GM20431 (cell line): ENCODE data around the gene EP300.
"Not testable (repeated sequence)": the region's sequence is repeated elsewhere in the genome, so short reads cannot be mapped to it uniquely, and the experiment has no call there.

ENCODE experiments used
- in situ Hi-C: fragments of 300-500 bp; cut with MseI, MboI; formaldehyde crosslinking; loops from one replicate; pipeline ENCODE4 v1.15.0; 2020; ENCODE audit warnings: low sequenced_read_pairs; ENCODE audit not compliant: unreplicated experiment

Gene EP300

DNA sequence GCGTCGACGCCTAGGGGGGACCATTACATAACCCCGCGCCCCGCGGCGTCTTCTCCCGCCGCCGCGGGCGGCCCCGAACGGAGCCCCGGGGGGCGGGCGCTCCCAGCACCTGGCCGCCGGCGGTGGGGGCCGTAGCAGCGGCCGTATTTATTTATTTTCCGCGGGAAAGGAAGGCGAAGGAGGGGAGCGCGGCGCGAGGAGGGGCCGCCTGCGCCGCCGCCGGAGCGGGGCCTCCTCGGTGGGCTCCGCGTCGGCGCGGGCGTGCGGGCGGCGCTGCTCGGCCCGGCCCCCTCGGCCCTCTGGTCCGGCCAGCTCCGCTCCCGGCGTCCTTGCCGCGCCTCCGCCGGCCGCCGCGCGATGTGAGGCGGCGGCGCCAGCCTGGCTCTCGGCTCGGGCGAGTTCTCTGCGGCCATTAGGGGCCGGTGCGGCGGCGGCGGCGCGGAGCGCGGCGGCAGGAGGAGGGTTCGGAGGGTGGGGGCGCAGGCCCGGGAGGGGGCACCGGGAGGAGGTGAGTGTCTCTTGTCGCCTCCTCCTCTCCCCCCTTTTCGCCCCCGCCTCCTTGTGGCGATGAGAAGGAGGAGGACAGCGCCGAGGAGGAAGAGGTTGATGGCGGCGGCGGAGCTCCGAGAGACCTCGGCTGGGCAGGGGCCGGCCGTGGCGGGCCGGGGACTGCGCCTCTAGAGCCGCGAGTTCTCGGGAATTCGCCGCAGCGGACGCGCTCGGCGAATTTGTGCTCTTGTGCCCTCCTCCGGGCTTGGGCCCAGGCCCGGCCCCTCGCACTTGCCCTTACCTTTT, at the start of gene EP300:
Gene EP300 (plus strand): TSS at position 570 of the 795 bp plus-strand sequence. CDS start 413 bp downstream, outside the sequence.
- in situ Hi-C loops = no loop called here

DNA sequence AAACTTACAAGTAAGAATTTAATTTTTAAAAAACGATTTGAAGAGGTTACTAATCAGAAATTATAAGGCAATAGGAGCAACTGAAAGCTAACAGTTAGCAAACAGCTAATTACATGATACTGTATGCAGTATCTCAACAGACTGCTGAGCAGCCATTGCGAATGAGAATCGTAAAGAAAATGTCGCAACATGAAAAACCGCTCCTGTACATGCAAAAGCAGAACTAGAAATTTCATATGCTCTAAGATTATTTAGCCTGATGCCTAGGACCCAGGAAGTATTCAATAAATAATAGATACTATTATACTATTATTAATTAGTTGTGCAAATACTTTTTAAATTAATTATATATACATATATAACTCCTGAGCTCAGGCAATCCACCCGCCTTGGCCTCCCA, 48.7 kb upstream of the EP300 start:
- in situ Hi-C loops = no loop called here

GRCh38 chr22:41045575-41045974, 46.8 kb upstream of the EP300 start:
- in situ Hi-C loops = not testable (repeated sequence)

- in situ Hi-C loops = no loop called here
These were observed 44.6 kb upstream of the EP300 start for GRCh38 chr22:41047801-41048211.

DNA sequence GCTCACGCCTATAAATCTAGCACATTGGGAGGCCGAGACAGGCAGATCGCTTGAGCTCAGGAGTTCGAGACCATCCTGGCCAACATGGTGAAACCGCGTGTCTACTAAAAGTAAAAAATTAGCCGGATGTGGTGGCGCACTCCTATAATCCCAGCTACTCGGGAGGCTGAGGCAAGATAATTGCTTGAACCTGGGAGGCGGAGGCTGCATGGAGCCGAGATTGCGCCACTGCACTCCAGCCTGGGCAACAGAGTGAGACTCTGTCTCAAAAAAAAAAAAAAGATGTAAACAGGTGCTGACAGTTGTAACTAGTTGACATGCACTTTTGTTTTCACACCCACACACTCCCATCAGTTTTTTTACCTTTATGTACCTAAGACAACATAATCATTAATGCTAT, 44.0 kb upstream of the EP300 start:
- in situ Hi-C loops = not testable (repeated sequence)

GRCh38 chr22:41048791-41049717, 43.3 kb upstream of the EP300 start:
- in situ Hi-C loops = no loop called here

DNA sequence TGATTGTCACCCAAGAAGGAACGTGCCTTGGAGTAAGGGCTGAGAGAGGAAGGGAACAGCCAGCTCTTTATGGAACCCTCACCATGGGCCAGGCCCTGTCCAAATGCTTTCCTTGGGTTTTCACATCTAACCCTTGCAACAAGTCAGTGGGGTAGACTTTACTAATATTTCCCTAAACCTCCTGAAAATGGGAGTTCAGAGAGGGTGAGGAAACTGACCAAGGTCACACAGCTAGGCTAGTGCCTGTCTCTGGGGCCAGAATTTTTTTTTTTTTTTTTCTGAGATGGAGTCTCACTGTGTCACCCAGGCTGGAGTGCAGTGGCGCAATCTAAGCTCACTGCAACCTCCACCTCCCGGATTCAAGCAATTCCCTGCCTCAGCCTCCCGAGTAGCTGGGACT, 42.6 kb upstream of the EP300 start:
- in situ Hi-C loops = not testable (repeated sequence)

GRCh38 chr22:41050883-41051282, 41.5 kb upstream of the EP300 start:
- in situ Hi-C loops = no loop called here

DNA sequence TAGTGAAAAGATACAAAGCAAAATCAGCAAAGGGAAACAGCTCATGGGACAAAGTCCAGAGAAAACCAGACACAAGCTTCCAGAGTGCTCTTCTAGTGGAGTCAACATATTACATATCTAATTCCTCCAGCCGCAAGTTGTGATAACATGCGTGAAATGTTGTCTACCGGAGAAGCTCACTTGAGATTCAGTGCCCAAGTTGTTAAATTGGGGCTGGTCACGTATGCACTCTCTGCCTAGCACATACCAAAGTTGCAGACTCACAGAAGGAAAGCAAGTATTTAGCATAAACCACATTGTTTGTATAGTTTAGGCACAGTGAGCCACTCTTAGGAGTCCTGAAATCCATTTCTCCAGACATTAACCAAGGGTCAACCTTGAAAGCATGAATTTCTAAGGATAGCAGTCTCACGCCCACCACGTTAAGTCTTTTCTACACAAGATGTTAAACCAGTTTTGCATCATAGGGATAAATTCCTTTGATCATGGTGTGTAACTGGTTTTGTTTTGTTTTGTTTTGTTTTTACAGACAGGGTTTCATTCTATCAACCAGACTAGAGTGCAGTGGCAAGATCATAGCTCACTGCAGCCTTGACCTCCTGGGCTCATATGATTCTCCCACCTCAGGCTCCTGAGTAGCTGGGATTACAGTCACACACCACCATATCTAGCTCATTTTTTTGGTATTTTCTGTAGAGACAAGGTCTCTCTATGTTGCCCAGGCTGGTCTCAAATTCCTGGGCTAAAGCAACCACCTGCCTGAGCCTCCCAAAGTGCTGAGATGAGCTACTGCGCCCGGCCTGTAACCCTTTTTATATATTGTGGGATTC, 39.5 kb upstream of the EP300 start:
- in situ Hi-C loops = no loop called here

DNA sequence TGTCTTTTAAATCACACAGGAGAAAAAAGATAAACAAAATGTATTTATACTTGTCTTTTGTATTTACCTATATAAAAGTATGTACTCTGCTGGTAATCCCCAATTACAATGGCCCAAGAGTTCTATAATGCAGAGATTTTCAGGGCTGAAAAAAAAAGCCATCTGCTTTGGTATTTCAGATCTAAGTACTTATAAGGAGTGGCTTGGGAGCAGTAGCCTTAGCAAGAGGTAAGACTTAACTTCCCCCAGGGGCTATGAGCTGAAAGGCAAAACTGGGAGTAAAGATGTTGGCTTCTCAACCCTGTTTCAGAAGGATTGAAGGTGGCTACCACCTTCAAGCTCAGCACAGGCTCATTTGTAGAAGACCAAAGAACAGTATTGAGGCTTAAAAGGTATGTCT, 35.3 kb upstream of the EP300 start:
- in situ Hi-C loops = no loop called here

DNA sequence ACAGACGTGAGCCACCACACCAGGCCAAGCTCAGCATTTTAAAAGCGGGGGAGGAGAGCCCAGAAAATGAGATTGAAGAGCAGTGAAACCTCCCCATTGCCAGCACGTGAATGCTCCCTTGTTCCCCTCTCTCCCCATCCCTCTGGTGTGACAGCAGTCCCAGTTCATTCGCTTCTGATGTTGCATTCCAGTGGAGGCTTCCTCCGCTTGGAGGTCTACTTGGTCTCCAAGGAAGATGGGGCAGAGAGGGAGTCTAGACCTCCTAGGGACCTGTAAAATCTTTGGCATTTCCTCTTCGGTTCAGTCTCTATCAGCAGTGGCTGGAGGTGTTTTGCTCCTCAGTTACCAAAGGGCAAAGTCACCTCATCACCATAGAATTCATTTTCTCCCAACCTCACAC, 30.2 kb upstream of the EP300 start:
- in situ Hi-C loops = no loop called here

DNA sequence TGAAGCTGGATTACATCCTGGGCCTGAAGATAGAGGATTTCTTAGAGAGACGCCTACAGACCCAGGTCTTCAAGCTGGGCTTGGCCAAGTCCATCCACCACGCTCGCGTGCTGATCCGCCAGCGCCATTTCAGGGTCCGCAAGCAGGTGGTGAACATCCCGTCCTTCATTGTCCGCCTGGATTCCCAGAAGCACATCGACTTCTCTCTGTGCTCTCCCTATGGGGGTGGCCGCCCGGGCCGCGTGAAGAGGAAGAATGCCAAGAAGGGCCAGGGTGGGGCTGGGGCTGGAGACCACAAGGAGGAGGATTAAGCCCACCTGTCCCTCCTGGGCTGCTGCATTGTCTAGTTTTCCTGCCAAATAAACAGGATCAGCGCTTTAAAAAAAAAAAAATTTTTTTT, 28.1 kb upstream of the EP300 start:
- in situ Hi-C loops = not testable (repeated sequence)

DNA sequence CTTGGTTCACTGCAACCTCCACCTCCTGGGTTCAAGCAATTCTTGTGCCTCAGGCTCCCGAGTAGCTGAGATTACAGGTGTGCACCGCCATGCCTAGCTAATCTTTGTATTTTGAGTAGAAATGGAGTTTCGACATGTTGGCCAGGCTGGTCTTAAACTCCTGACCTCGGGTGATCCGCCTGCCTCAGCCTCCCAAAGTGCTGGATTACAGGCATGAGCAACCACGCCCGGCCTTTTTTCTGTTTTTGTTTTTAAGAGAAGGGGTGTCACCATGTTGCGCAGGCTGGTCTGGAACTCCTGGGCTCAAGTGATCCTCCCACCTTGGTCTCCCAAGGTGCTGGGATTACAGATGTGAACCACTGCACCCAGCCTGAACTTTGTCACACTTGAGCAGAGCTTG, 26.1 kb upstream of the EP300 start:
- in situ Hi-C loops = not testable (repeated sequence)

GRCh38 chr22:41067968-41068367, 24.4 kb upstream of the EP300 start:
- in situ Hi-C loops = not testable (repeated sequence)

DNA sequence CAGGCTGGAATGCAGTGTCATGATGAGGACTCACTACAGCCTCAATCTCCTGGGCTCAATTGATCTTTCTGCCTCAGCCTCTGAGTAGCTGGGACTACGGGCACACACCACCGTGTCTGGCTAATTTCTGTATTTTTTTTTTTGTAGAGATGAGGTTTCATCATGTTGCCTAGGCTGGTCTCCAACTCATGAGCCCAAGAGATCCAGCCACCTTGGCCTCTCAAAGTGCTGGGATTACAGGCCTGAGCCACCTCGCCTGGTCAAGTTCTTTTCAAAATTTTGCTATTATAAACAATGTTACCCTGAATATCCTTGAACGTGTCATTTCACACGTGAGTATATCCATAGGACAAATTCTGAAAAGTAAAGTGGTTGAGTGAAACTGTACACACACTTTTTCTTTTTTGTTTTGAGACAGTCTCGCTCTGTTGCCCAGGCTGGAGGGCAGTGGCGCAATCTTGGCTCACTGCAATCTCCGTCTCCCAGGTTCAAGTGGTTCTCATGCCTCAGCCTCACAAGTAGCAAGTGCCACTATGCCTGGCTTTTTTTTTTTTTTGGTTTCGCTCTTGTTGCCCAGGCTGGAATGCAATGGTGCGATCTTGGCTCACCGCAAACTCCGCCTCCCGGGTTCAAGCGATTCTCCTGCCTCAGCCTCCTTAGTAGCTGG, 21.6 kb upstream of the EP300 start:
- in situ Hi-C loops = no loop called here

- in situ Hi-C loops = no loop called here
These were observed 18.3 kb upstream of the EP300 start for GRCh38 chr22:41074061-41074460.

DNA sequence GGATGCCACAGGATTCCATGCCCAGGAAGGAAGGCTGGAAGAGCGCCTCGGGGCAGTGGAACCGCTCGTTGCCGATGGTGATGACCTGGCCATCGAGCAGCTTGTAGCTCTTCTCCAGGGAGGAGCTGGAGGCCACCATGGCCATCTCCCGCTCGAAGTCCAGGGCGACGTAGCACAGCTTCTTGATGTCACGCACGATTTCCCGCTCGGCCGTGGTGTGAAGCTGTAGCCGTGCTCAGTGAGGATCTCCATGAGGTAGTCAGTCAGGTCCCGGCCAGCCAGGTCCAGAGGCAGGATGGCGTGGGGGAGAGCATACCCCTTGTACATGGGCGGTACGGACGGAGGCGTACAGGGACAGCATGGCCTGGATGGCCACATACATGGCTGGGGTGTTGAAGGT, 17.9 kb upstream of the EP300 start:
- in situ Hi-C loops = no loop called here

DNA sequence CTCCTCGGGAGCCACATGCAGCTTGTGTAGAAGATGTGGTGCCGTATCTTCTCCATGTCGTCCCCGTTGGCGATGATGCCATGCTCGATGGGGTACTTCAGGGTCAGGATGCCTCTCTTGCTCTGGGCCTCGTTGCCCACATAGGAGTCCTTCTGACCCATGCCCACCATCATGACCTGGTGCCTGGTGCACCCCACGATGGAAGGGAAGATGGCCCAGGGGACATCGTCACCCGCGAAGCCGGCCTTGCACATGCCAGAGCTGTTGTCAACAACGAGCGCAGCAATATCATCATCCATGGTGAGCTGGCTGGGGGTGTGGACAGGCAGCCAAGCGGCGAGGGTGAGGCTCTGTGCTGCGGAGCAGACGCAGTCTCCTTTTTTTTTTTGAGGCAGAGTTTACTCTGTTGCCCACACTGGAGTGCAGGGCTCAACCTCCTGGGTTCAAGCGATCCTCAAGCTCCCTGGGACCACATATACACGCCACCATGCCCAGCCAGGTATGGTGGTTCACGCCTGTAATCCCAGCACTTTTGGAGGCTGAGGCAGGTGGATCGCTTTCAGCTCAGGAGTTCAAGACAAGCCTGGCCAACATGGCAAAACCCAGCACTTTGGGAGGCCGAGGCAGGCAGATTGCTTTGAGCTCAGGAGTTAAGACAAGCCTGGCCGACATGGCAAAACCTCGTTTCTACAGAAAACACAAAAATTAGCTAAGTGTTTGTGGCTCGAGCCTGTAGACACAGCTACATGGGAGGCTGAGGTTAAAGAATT, 17.3 kb upstream of the EP300 start:
- in situ Hi-C loops = no loop called here

- in situ Hi-C loops = no loop called here
These were observed 16.4 kb upstream of the EP300 start for GRCh38 chr22:41075946-41076345.
